VCaP (cell line): Measurements from ENCODE around the gene CDH6.

Experiments used
- H3K27ac ChIP-seq: fragments of 450-650 bp; 2 replicates; pipeline ENCODE4 v1.5.1; 2017
- CTCF ChIP-seq: fragments of 450-650 bp; conservative IDR thresholded peaks from 2 replicates; pipeline ENCODE4 v1.5.1; 2017; ENCODE audit warnings: mild to moderate bottlenecking, moderate library complexity

The CDH6 gene

GRCh38 chr5:31244921-31245320, 51.4 kb downstream of the CDH6 start:
- no peak for TF ChIP-seq CTCF

GRCh38 chr5:31247381-31247780, 53.9 kb downstream of the CDH6 start:
- no peak for TF ChIP-seq CTCF
- no peak overlapping the region for H3K27ac ChIP-seq

More at GRCh38 chr5:31244921-31245320, 51.4 kb downstream of the CDH6 start:
- no peak overlapping the region for H3K27ac ChIP-seq

- TF ChIP-seq CTCF, result no peak
- no peak overlapping the region for H3K27ac ChIP-seq
Measured at GRCh38 chr5:31250201-31250600, 56.7 kb downstream of the CDH6 start.

GRCh38 chr5:31251032-31251431, 57.5 kb downstream of the CDH6 start:
- no peak for TF ChIP-seq CTCF
- no peak overlapping the region for H3K27ac ChIP-seq

- no peak for TF ChIP-seq CTCF
Measured at GRCh38 chr5:31255041-31255440, 61.6 kb downstream of the CDH6 start.

GRCh38 chr5:31268256-31268655, 74.8 kb downstream of the CDH6 start:
- H3K27ac ChIP-seq, result no peak overlapping the region
- TF ChIP-seq CTCF, result no peak

More at GRCh38 chr5:31255041-31255440, 61.6 kb downstream of the CDH6 start:
- H3K27ac ChIP-seq, result no peak overlapping the region

- no peak overlapping the region for H3K27ac ChIP-seq
- TF ChIP-seq CTCF, result no peak
Measured at GRCh38 chr5:31268686-31269085, 75.2 kb downstream of the CDH6 start.

GRCh38 chr5:31269259-31269658, 75.8 kb downstream of the CDH6 start:
- no peak for TF ChIP-seq CTCF
- H3K27ac ChIP-seq, result no peak overlapping the region
